Activated effector memory CD4-positive, alpha-beta T cell treated with anti-CD3 and anti-CD28 coated beads, Interleukin-2, amount 50 U/mL, for 16 hours (primary cell): ENCODE data around the gene STOML2.

Source experiments
- DNase-seq: peaks from one replicate; pipeline ENCODE4 v3.0.0-alpha.2; 2020

The STOML2 gene

GRCh38 chr9:35071814-35072460 is 31.0 kb downstream of the STOML2 start:
- DNase-seq = peak; percentile 92

- peak; percentile 64 for DNase-seq
These were observed 31.8 kb downstream of the STOML2 start for GRCh38 chr9:35070823-35071813.

GRCh38 chr9:35069020-35069419 is 33.9 kb downstream of the STOML2 start:
- no peak for DNase-seq

GRCh38 chr9:35067056-35067455 is 35.9 kb downstream of the STOML2 start:
- no peak for DNase-seq

- peak; percentile 38 for DNase-seq
These were observed 42.3 kb downstream of the STOML2 start for GRCh38 chr9:35060548-35061207.

- peak; percentile 54 for DNase-seq
These were observed 43.5 kb downstream of the STOML2 start for GRCh38 chr9:35059438-35059837.

- peak; percentile 53 for DNase-seq
These were observed 45.7 kb downstream of the STOML2 start for GRCh38 chr9:35057271-35057620.

GRCh38 chr9:35056571-35057270 is 46.2 kb downstream of the STOML2 start:
- peak; percentile 59 for DNase-seq

GRCh38 chr9:35054871-35055644 is 47.9 kb downstream of the STOML2 start:
- DNase-seq = peak; percentile 34

GRCh38 chr9:35054185-35054835 is 48.6 kb downstream of the STOML2 start:
- no peak for DNase-seq

- peak; percentile 78 for DNase-seq
These were observed 51.6 kb downstream of the STOML2 start for GRCh38 chr9:35051069-35051967.
